Myocyte (in vitro differentiated cells): ENCODE measurements around the gene SLFN5. TPM values are rescaled to one million over a fixed set of nuclear protein-coding genes. Genes with fewer than 3 reads are reported as not detected.
"Not testable (repeated sequence)": the region's sequence is repeated elsewhere in the genome, so short reads cannot be mapped to it uniquely, and the experiment has no call there.

Experiments used
- DNase-seq: peaks from one replicate; pipeline ENCODE4 v3.0.0-alpha.2; 2012; ENCODE audit warnings: low read depth
- total RNA-seq: library from RNA; depleted of rRNA; stranded (reverse); fragments of >200 nt; gene quantifications from 2 replicates; pipeline ENCODE4 v1.2.3, GENCODE V29; 2014

The SLFN5 gene
- total RNA-seq, 1 donor from 2014 or later = 36.0 TPM

- peak; percentile 66 for DNase-seq
Observed at GRCh38 chr17:35242158-35242804, 591 bp upstream of the SLFN5 start.

GRCh38 chr17:35243561-35244340, 879 bp downstream of the SLFN5 start:
- peak; percentile 81 for DNase-seq

- peak; percentile 80 for DNase-seq
Observed at GRCh38 chr17:35244341-35245195, 1.7 kb downstream of the SLFN5 start.

- DNase-seq = peak; percentile 85
Observed at GRCh38 chr17:35245196-35245486, 2.3 kb downstream of the SLFN5 start.

GRCh38 chr17:35252651-35253050, 9.8 kb downstream of the SLFN5 start:
- no peak for DNase-seq

- DNase-seq = peak; percentile 94
Observed at GRCh38 chr17:35254107-35254773, 11.4 kb downstream of the SLFN5 start.

- DNase-seq = no peak
Observed at GRCh38 chr17:35255316-35255715, 12.4 kb downstream of the SLFN5 start.

GRCh38 chr17:35256629-35257028, 13.8 kb downstream of the SLFN5 start:
- DNase-seq = no peak

- peak; percentile 29 for DNase-seq
Observed at GRCh38 chr17:35257208-35257659, 14.4 kb downstream of the SLFN5 start.

- DNase-seq = no peak
Observed at GRCh38 chr17:35259001-35259400, 16.1 kb downstream of the SLFN5 start.

- DNase-seq = no peak
Observed at GRCh38 chr17:35265071-35265470, 22.2 kb downstream of the SLFN5 start.

- DNase-seq = no peak
Observed at GRCh38 chr17:35265566-35266141, 22.8 kb downstream of the SLFN5 start.

- not testable (repeated sequence) for DNase-seq
Observed at GRCh38 chr17:35274167-35275066, 31.5 kb downstream of the SLFN5 start.

GRCh38 chr17:35278454-35278853, 35.6 kb downstream of the SLFN5 start:
- DNase-seq = not testable (repeated sequence)

- not testable (repeated sequence) for DNase-seq
Observed at GRCh38 chr17:35278876-35279275, 36.0 kb downstream of the SLFN5 start.

GRCh38 chr17:35283767-35284166, 40.9 kb downstream of the SLFN5 start:
- no peak for DNase-seq

- no peak for DNase-seq
Observed at GRCh38 chr17:35284955-35285354, 42.1 kb downstream of the SLFN5 start.

GRCh38 chr17:35286120-35286781, 43.4 kb downstream of the SLFN5 start:
- DNase-seq = no peak

- DNase-seq = no peak
Observed at GRCh38 chr17:35287286-35287811, 44.5 kb downstream of the SLFN5 start.
